Erythroblast (primary cell): Measurements from ENCODE around the gene EIF2AK3.

Source experiments
- GATA1 ChIP-seq: IDR thresholded peaks from 2 replicates; pipeline ENCODE4 v1.6.1; 2011; ENCODE audit warnings: low read depth, mild to moderate bottlenecking, control low read depth, low read length, moderate library complexity
- POLR2A ChIP-seq: IDR thresholded peaks from 2 replicates; pipeline ENCODE4 v1.6.1; 2011; ENCODE audit warnings: mild to moderate bottlenecking, low read length

GRCh38 chr2:88542668-88543067 is 84.6 kb downstream of the EIF2AK3 start:
- no peak for TF ChIP-seq POLR2A
- TF ChIP-seq GATA1, result no peak
